Limb (tissue), 2 donors: Measurements from ENCODE around the gene HIC2.
"Not testable (repeated sequence)": the region's sequence is repeated elsewhere in the genome, so short reads cannot be mapped to it uniquely, and the experiment has no call there.

Source experiments
- DNase-seq, 2 donors: peaks; one replicate each; pipeline ENCODE4 v3.0.0-alpha.2; 2016; ENCODE audit errors: extremely low spot score in 2 of 2

Gene HIC2

GRCh38 chr22:21434378-21435233 lies 17.4 kb downstream of the HIC2 start:
- not testable (repeated sequence) for DNase-seq

DNA sequence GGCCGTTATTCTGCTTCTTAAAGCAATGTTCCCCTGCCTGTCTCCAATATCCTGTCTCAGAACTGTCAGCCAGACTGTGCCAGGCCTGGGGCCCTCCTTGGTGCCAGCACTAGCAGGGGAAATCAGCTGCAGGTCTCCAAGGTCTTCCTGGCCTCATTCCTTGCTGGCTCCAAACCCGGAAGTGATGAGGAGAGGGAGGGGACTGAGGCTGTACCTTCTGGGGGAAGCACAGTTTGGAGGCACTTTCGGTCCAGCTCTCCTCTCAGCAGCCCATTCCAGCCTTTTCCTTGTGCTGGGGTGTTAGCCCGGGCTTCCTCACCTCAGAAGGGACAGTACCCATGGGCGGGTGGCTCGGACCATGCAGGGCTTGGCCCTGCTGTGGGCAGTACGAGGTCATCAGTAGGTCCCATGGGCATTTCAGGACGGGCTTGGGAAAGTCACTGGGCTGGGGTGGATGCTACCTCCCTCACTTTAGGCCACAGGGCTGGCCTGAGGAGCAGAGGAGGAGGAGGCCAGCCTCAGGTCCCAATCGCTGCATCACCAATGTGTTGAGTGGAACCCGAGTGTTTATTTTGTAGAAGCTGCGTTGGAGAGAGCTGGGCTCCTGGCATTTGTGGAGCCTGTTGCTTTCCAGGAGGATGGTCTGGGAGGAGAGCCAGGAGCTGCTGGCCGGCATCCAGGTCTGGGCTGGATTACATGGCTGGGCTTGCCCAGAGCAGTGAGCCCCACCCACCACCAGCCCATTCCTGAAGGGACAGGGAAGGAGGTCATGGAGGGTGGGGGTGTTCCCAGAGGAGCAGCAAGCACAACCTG lies 19.0 kb downstream of the HIC2 start:
- not testable (repeated sequence) for DNase-seq

DNA sequence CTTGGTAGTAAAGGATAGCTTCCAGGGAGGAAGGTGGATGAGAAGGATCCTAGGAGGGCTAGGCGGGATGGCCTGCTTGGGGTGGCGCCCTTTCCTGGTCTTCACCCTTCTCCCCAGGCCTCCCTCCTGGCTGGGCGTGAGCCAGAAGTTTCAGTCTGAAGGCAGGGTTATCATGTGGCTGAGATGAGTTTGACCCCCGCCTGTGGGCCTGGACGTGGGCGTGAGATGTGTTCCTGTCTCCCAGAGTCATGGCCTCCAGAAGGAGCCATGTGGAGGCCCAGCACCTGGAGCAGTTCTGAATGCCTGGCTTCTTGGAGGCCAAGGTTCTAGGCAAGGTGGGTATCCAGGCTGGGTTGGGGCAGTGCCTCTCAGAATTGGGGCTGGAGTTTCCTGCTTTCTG lies 20.8 kb downstream of the HIC2 start:
- not testable (repeated sequence) for DNase-seq

DNA sequence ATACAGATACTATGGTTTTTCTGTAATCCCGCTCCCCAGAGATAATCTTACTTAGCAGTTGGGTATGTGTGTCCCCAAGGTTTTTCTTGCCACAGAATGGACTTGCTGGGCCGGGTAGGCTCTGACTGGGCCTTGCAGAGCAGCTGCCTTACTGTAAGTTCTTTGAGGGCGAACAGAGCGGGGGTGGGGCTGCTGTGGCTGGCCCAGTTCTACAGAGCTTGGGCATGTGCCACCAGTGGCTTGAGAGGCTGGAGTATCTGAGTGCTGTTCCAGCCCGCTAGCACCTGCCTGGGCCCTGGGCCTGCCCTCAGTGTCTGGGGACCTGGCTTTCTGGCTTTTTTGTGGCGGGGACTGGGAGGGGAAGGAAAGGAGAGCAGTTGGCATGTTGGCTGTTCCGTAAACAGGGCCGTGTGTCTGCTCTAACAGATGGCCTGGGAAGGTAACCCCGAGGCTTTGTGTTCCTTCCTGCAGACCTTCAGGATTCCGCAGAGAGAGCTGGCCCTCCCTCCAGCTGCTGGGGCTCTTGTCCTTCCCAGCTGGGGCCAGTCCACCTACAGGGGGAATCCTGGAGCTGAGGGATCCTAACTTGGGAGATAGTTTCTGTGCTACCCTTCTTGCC lies 23.0 kb downstream of the HIC2 start:
- not testable (repeated sequence) for DNase-seq

GRCh38 chr22:21440676-21441075 lies 23.5 kb downstream of the HIC2 start:
- not testable (repeated sequence) for DNase-seq

DNA sequence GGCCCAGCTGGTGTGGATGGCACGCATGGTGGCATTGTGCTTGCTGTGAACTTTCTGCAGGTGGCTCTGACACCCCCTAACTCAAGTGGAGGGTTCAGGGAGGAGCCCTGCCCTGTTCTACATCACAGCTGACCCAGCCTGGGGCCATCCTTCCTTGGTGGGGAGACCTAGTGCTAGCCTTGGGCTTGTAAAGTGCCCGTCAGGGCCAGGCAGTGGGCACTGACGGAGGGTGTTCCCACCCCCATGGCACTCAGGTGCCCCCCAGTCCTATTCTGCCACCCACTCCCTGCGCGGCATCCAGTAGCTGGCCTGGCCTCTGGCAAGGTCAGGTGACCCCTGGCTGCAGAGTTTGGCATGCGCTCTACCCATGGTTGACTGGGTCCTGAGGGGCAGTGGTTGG lies 24.0 kb downstream of the HIC2 start:
- DNase-seq, result not testable (repeated sequence)

DNA sequence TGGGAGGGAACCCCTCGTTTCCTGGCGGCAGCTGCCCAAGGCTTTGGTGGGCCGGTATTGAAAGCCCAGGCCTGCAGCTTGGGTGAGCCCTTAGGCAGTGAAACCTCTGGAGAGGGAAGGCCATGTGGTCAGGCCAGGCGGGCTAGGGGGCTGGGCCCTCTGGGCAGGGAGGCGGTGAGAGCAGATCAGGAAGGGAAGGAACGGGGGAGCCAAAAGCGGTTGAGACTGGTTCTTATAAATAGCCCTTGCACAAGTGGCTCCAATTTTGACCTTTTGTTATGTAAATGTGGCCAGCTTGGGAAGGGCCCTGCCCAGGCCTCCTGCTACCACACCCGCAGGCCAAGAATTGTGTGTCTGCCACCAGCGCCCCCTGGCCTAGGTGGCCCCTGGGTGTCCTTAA lies 25.0 kb downstream of the HIC2 start:
- DNase-seq, result not testable (repeated sequence)

- not testable (repeated sequence) for DNase-seq
These were observed 25.5 kb downstream of the HIC2 start for GRCh38 chr22:21442646-21443045.

- DNase-seq, result no peak
These were observed 26.0 kb downstream of the HIC2 start for GRCh38 chr22:21443057-21443734.

DNA sequence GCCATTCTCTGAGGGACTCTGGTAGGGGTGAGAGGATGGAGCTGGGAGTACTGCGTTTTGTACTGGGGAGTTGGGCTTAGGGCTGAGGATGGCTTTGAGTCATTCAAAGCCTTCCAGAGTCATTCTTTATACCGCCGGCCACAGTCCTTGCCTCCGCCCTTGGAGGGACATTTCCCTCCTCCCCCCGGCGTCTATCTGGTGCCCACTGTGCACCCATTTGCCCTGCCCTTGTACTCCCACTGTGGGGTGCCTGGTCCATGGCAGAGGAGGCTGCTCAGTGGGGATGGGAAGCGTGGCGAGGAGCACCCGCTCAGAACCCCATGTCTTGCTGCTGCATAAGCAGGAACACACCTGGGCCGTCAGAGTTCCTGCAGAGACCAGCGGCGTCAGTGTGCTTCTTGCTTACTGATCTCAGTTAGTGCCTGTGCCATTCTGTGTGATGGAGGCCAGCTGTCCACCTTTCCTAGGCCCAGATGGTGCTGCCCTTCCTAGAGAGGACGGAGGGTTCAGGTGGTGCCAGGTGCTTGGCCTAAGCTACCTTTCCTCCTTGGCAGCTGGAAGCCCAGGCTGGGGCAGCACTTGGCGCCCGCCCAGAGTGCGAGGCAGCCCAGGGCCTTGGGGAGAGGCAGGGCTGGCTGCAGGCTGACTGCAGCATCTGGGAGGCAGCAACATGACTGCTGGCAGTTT lies 26.7 kb downstream of the HIC2 start:
- no peak for DNase-seq

DNA sequence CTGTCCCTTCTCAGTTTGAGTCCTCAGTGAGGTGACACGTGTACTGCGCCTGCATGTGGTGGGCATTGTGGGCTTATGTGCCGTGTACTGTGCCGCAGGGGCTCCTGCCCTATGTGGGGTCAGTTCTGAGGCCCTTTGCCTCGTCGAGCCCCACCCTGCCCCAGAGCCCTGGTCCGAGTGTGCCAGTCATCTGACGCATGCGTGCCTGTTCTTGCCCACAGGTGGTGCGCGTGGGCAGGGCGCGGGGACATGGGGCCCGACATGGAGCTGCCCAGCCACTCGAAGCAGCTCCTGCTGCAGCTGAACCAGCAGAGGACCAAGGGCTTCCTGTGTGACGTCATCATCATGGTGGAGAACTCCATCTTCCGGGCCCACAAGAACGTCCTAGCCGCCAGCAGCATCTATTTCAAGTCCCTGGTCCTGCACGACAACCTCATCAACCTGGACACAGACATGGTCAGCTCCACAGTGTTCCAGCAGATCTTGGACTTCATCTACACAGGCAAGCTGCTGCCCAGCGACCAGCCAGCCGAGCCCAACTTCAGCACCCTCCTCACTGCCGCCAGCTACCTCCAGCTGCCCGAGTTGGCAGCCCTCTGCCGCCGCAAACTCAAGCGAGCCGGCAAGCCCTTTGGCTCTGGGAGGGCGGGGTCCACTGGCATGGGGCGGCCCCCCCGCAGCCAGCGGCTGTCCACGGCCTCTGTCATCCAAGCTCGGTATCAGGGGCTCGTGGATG lies 27.7 kb downstream of the HIC2 start:
- DNase-seq, result no peak

GRCh38 chr22:21445437-21446127 lies 28.4 kb downstream of the HIC2 start:
- DNase-seq, result no peak

DNA sequence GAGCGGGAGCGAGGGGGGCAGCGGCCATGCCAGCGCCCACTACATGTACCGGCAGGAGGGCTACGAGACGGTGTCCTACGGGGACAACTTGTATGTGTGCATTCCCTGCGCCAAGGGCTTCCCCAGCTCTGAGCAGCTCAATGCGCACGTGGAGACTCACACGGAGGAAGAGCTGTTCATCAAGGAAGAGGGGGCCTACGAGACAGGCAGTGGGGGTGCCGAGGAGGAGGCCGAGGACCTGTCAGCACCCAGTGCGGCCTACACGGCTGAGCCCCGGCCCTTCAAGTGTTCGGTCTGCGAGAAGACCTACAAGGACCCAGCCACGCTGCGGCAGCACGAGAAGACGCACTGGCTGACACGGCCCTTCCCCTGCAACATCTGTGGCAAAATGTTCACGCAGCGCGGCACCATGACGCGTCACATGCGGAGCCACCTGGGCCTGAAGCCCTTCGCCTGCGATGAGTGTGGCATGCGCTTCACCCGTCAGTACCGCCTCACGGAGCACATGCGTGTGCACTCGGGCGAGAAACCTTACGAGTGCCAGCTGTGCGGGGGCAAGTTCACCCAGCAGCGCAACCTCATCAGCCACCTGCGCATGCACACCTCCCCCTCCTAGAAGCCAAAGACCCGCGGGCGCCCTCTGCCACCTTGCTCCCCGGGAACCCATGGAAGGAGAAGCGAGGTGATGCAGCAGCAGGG lies 29.1 kb downstream of the HIC2 start:
- no peak for DNase-seq

DNA sequence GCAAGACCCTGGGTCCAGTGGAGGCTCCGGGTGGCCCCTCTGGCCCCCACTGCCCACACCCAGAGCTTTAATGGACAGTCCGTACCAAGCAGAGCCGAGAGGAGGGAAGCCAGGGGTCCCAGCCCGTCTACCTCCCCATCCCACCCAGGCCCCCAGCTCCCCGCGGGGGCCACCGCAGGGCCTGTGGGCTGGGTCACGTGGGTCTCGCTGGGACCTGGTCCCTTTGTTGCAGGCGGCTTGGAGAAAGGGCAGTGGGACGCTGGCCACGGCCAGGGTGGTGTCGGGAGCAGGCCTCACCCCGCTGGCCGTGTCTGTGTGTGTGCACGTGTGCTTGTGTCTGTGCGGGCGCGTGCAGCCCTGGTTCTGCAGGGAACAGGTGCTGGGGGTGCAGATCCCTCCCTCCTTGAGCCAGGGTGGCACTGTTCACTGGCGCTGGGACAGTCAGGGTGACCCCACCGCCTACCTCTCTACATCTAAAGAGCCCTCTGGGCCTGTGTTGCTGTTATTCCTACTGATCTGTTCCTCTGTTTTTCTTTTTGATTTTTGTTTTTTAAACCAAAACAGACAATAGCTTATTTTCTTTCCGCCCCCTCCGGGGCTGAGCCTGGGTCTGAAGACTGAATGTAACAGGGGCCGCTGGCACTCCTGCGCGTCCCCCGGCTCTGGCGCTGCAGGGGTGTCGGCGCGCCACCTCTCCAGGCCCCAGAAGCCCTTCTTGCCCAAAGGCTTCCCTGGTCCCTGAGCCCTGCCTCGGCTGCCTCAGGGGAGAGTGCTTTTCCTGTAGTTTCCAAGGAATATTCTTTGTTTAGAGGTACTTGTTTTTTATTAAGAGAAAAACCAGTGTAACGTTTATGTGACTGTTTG lies 29.9 kb downstream of the HIC2 start:
- DNase-seq, result no peak

DNA sequence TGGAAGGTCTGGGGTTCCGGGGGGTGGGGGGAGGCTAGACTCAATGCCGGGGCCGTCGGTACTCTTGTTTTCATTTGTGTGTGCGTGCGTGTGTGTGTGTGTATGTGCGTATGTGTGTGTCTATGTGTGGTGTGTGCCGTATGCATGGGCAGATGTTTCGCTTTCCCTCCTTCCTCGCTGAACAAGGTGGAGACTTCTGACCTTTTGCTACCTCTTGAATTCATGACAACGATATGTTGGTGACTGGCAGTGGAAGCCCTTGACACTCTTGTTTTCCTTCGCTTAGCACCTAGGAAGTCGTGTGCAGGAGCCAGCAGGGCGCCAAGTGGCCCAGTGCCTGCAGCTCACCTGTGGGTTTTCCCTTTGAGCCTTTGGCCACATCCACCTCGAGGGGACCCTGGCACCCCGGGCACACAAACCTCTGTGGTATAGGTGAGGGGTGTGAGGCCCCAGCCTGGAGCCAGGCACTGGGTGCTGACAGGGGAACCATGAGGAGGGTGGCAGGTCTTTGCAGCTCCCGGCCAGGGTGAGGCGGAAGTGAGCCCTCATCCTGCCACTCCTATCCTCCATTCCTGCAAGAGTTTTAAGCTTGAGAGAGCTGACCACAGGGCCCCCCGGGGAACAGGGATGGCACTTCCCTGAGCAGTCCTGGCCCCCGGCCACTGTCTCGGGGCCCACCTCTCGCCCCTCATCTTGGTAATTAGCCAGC lies 30.7 kb downstream of the HIC2 start:
- DNase-seq, result no peak

DNA sequence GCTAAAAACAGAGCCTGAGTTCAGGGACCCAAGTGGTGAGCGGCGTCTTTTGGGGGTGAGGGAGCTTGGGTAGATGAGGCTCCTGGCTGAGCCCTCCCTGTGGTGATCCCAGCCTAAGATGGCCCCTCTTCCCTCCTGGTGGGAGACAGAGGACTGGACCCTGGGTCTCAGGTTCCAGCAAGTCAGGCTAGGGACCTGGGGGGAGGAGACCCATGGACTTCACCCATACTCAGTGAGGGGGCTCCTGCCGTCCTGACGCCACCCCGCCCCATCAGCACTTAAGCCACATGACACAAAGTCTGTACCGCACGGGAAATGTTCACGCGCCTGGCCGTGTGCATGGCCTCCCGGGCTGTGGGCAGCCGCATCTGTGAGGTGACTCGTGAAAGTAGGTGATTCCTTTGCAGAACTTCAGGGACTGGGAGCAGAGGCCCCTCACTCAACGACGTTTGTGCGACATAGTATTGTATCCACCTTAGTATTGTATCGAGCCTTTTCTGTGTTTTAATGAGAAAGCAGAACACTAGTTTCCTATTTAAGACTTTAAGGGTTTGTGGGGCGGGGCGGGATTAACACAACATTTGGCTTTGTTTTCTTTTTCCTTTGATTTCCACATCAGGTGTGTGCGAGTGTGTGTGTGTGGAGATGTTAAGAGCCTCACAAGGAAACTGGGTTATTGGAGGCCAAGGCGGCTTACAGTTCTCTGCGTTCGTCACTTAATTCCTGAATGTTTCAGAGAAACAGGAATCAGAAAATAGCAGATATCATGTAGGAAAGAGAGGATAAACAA lies 31.7 kb downstream of the HIC2 start:
- DNase-seq, result no peak
